H1 (cell line): ENCODE measurements around the gene NABP2. TPM values are rescaled to one million over a fixed set of nuclear protein-coding genes. Genes with fewer than 3 reads are reported as not detected.

Experiments used
- CTCF ChIA-PET: fragments of 300-600 bp; sonication (Branson Sonifier 250); formaldehyde crosslinking; loops from one replicate; lab custom pipeline; 2021; ENCODE audit not compliant: partially characterized antibody; lab: Charles Lee
- POLR2A ChIA-PET: fragments of 300-600 bp; sonication (Branson Sonifier 250); formaldehyde crosslinking; loops from one replicate; lab custom pipeline; 2021; ENCODE audit warnings: inconsistent platforms; ENCODE audit not compliant: partially characterized antibody; lab: Charles Lee
- DNase-seq, 2 experiments: peaks; one replicate each; pipeline versions ENCODE4 v3.0.0 to v3.0.0-alpha.2; 2010 to 2022; ENCODE audit warnings: low spot score in 2 of 2, low read depth in 1 of 2, mixed read lengths in 1 of 2
- FAIRE-seq: peaks from 2 replicates; lab custom pipeline; 2011; peaks lifted over from hg19 to GRCh38; lab: Jason Lieb, UNC
- H2AFZ ChIP-seq: 2 replicates; pipeline ENCODE4 v1.8.1; 2012; ENCODE audit warnings: low read length, inconsistent platforms
- H2AK5ac ChIP-seq: 2 replicates; pipeline ENCODE4 v1.6.1; 2013; ENCODE audit warnings: low read depth, low read length
- H2BK120ac ChIP-seq: replicated peaks from 2 replicates; pipeline ENCODE3; 2013; ENCODE audit warnings: low read depth, low read length, inconsistent platforms
- H2BK12ac ChIP-seq: 2 replicates; pipeline ENCODE4 v1.6.1; 2013; ENCODE audit warnings: low read depth, low read length
- H2BK15ac ChIP-seq: 2 replicates; pipeline ENCODE4 v1.6.1; 2013; ENCODE audit warnings: low read length
- H2BK20ac ChIP-seq: 2 replicates; pipeline ENCODE4 v1.6.1; 2013; ENCODE audit warnings: low read length
- H2BK5ac ChIP-seq: 2 replicates; pipeline ENCODE4 v1.6.1; 2013; ENCODE audit warnings: low read depth, low read length
- H3K14ac ChIP-seq: 2 replicates; pipeline ENCODE4 v1.6.1; 2013; ENCODE audit warnings: inconsistent platforms; ENCODE audit not compliant: insufficient read length
- H3K18ac ChIP-seq: 2 replicates; pipeline ENCODE4 v1.6.1; 2013; ENCODE audit warnings: low read length; ENCODE audit errors: extremely low read depth
- H3K23ac ChIP-seq: 2 replicates; pipeline ENCODE4 v1.6.1; 2013; ENCODE audit warnings: inconsistent platforms; ENCODE audit not compliant: insufficient read length
- H3K23me2 ChIP-seq: 2 replicates; pipeline ENCODE4 v1.6.1; 2013; ENCODE audit warnings: low read depth, low read length
- H3K27ac ChIP-seq: 2 replicates; pipeline ENCODE4 v1.6.1; 2011; ENCODE audit warnings: low read depth, low read length, inconsistent platforms
- H3K27me3 ChIP-seq, 4 experiments: replicated peaks in 1 of 4; 1 replicate in 1 of 4; 2 replicates in 3 of 4; pipeline versions ENCODE4 v1.6.1 to v1.8.1; 2011 to 2013; ENCODE audit warnings: low read length in 3 of 4, mild to moderate bottlenecking in 3 of 4, inconsistent platforms in 2 of 4, mixed read lengths in 2 of 4, moderate library complexity in 1 of 4; ENCODE audit not compliant: control insufficient read depth in 3 of 4, insufficient read depth in 3 of 4; ENCODE audit errors: extremely low read depth in 1 of 4
- H3K36me3 ChIP-seq, 4 experiments: 2 replicates each; pipeline versions ENCODE4 v1.6.1 to v1.8.1; 2011 to 2013; ENCODE audit warnings: mild to moderate bottlenecking in 4 of 4, low read length in 3 of 4, moderate library complexity in 2 of 4, control low read depth in 1 of 4, inconsistent platforms in 1 of 4; ENCODE audit not compliant: insufficient read depth in 4 of 4, control insufficient read depth in 2 of 4
- H3K4ac ChIP-seq: replicated peaks from 2 replicates; pipeline ENCODE3; 2013; ENCODE audit warnings: low read length, low read depth, mixed read lengths, inconsistent platforms; ENCODE audit not compliant: insufficient read length
- H3K4me1 ChIP-seq, 4 experiments: replicated peaks in 1 of 4; 1 replicate in 1 of 4; 2 replicates in 3 of 4; pipeline versions ENCODE4 v1.6.1 to v1.8.1; 2011 to 2013; ENCODE audit warnings: low read length in 3 of 4, inconsistent platforms in 2 of 4, mixed read lengths in 1 of 4; ENCODE audit not compliant: insufficient read depth in 4 of 4, control insufficient read depth in 3 of 4
- H3K4me2 ChIP-seq, 2 experiments: 2 replicates each; pipeline versions ENCODE4 v1.6.1 to v1.8.1; 2011 to 2013; ENCODE audit warnings: low read depth in 2 of 2, low read length in 2 of 2, control low read depth in 1 of 2, inconsistent platforms in 1 of 2, mild to moderate bottlenecking in 1 of 2; ENCODE audit not compliant: insufficient read depth in 1 of 2
- H3K4me3 ChIP-seq, 4 experiments: fragments of 200-600, 300-600 bp in 1 of 4; sonication (generic), shearing (Covaris generic), sonication (Bioruptor Twin) in 1 of 4; 2 replicates each; pipeline versions ENCODE4 v1.5.1 to v1.8.1; 2011 to 2016; ENCODE audit warnings: low read length in 4 of 4, low read depth in 3 of 4, control low read depth in 2 of 4, inconsistent platforms in 2 of 4, mild to moderate bottlenecking in 2 of 4, mixed read lengths in 1 of 4, moderate library complexity in 1 of 4; ENCODE audit not compliant: insufficient read depth in 2 of 4; ENCODE audit errors: extremely low read depth in 1 of 4
- H3K56ac ChIP-seq: replicated peaks from 2 replicates; pipeline ENCODE3; 2013; ENCODE audit warnings: low read depth, mild to moderate bottlenecking, mixed read lengths, low read length, inconsistent platforms; ENCODE audit not compliant: insufficient read length
- H3K79me1 ChIP-seq: 2 replicates; pipeline ENCODE4 v1.6.1; 2013; ENCODE audit warnings: low read depth, low read length, control low read depth
- H3K79me2 ChIP-seq, 2 experiments: 2 replicates each; pipeline versions ENCODE4 v1.6.1 to v1.8.1; 2012 to 2013; ENCODE audit warnings: low read length in 2 of 2, mild to moderate bottlenecking in 2 of 2, inconsistent platforms in 1 of 2; ENCODE audit not compliant: insufficient read depth in 2 of 2, control insufficient read depth in 1 of 2
- H3K9ac ChIP-seq, 4 experiments: replicated peaks in 1 of 4; 1 replicate in 1 of 4; 2 replicates in 3 of 4; pipeline versions ENCODE4 v1.6.1 to v1.8.1; 2011 to 2013; ENCODE audit warnings: low read depth in 3 of 4, low read length in 3 of 4, control low read depth in 2 of 4, mild to moderate bottlenecking in 2 of 4, moderate library complexity in 2 of 4, inconsistent platforms in 1 of 4; ENCODE audit errors: extremely low read depth in 1 of 4
- H3K9me3 ChIP-seq, 2 experiments: 2 replicates each; pipeline versions ENCODE4 v1.6.1 to v1.8.1; 2012 to 2013; ENCODE audit warnings: mild to moderate bottlenecking in 2 of 2, moderate library complexity in 2 of 2, control low read depth in 1 of 2, inconsistent platforms in 1 of 2, low read depth in 1 of 2, low read length in 1 of 2, mixed read lengths in 1 of 2; ENCODE audit not compliant: insufficient read depth in 2 of 2
- H4K20me1 ChIP-seq, 2 experiments: replicated peaks in 1 of 2; 2 replicates each; pipeline versions ENCODE3 to v1.8.1; 2011 to 2013; ENCODE audit warnings: inconsistent platforms in 2 of 2, low read length in 2 of 2, mild to moderate bottlenecking in 1 of 2; ENCODE audit not compliant: insufficient read depth in 2 of 2, control insufficient read depth in 1 of 2
- H4K5ac ChIP-seq: 2 replicates; pipeline ENCODE4 v1.6.1; 2013; ENCODE audit warnings: low read length, low read depth, mixed read lengths, inconsistent platforms; ENCODE audit not compliant: insufficient read length
- H4K8ac ChIP-seq: 2 replicates; pipeline ENCODE4 v1.8.0; 2013; ENCODE audit warnings: mild to moderate bottlenecking, moderate library complexity, low read length, inconsistent platforms; ENCODE audit not compliant: insufficient read depth; ENCODE audit errors: extremely low read depth
- H4K91ac ChIP-seq: replicated peaks from 2 replicates; pipeline ENCODE3; 2013; ENCODE audit warnings: low read length, mixed read lengths, inconsistent platforms; ENCODE audit not compliant: insufficient read length
- ASH2L ChIP-seq: fragments of 200-600, 300-600 bp; sonication (generic); IDR thresholded peaks from one replicate; pipeline ENCODE4 v1.7.1; 2017; ENCODE audit warnings: low read length
- BRCA1 ChIP-seq: IDR thresholded peaks from 2 replicates; pipeline ENCODE4 v1.6.1; 2012; ENCODE audit warnings: low read depth, low read length, improper control_type of control experiment
- EZH2 ChIP-seq: fragments of 200-600 bp; sonication (generic); IDR thresholded peaks from 2 replicates; pipeline ENCODE4 v1.7.1; 2012; ENCODE audit warnings: low read depth, mild to moderate bottlenecking, moderate library complexity, low read length, inconsistent platforms; ENCODE audit not compliant: severe bottlenecking
- HDAC6 ChIP-seq: IDR thresholded peaks from one replicate; pipeline ENCODE4 v1.7.1; 2012; ENCODE audit warnings: low read depth, mild to moderate bottlenecking, inconsistent platforms, low read length, moderate library complexity
- JUND ChIP-seq: IDR thresholded peaks from 2 replicates; pipeline ENCODE4 v1.6.1; 2011; ENCODE audit warnings: mild to moderate bottlenecking, improper control_type of control experiment, low read length
- KDM1A ChIP-seq: fragments of 200-600, 300-600 bp; sonication (generic); IDR thresholded peaks from 2 replicates; pipeline ENCODE4 v1.7.1; 2016; ENCODE audit warnings: mild to moderate bottlenecking, low read length, borderline replicate concordance
- KDM5A ChIP-seq: fragments of 200-600 bp; IDR thresholded peaks from 2 replicates; pipeline ENCODE4 v1.7.1; 2012; ENCODE audit warnings: mild to moderate bottlenecking, low read length, inconsistent platforms, mixed read lengths
- POLR2A ChIP-seq, 2 experiments: IDR thresholded peaks; 1 replicate in 1 of 2; 2 replicates in 1 of 2; pipeline ENCODE4 v1.6.1; 2011; ENCODE audit warnings: low read depth in 2 of 2, low read length in 2 of 2, mild to moderate bottlenecking in 2 of 2; ENCODE audit errors: control extremely low read depth in 1 of 2
- RXRA ChIP-seq: IDR thresholded peaks from 2 replicates; pipeline ENCODE4 v1.6.1; 2011; ENCODE audit warnings: low read depth, mild to moderate bottlenecking, low read length, moderate library complexity; ENCODE audit not compliant: insufficient read depth
- SP1 ChIP-seq: IDR thresholded peaks from 2 replicates; pipeline ENCODE4 v1.6.1; 2011; ENCODE audit warnings: low read depth, low read length
- SP2 ChIP-seq: IDR thresholded peaks from 2 replicates; pipeline ENCODE4 v1.6.1; 2012; ENCODE audit warnings: mild to moderate bottlenecking, low read length, inconsistent platforms
- SRF ChIP-seq: IDR thresholded peaks from 2 replicates; pipeline ENCODE4 v1.6.1; 2011; ENCODE audit warnings: mild to moderate bottlenecking, low read depth, low read length, moderate library complexity
- TCF12 ChIP-seq: IDR thresholded peaks from 2 replicates; pipeline ENCODE4 v1.6.1; 2011; ENCODE audit warnings: low read depth, mild to moderate bottlenecking, low read length
- polyA plus RNA-seq, 7 experiments: library from polyadenylated mRNA; depleted of rRNA in 3 of 7; stranded (reverse) in 5 of 7; unstranded in 2 of 7; fragments of >200 nt in 5 of 7; fragments of 200-250 nt in 2 of 7; gene quantifications; 1 replicate in 5 of 7; 2 replicates in 1 of 7; 4 replicates in 1 of 7; pipeline versions ENCODE4 v1.2.1 to v1.2.3, GENCODE V29; 2011 to 2013; ENCODE audit warnings: missing spikeins in 2 of 7, mixed read lengths in 2 of 7
- total RNA-seq: library from RNA; stranded (reverse); fragmentation: NEBNext Ultra II Directional; extraction: Animal tissue kit (Norgen Biotek cat#: 25700); gene quantifications from 2 replicates; pipeline ENCODE4 v1.2.1, GENCODE V29; 2021
- TF ChIP-seq, protein P1 (sequence below), 3 experiments: IDR thresholded peaks; 1 replicate in 2 of 3; 2 replicates in 1 of 3; pipeline versions ENCODE4 v1.5.1 to v1.6.1; 2011; ENCODE audit warnings: low read length in 3 of 3, mild to moderate bottlenecking in 3 of 3, inconsistent platforms in 2 of 3, low read depth in 1 of 3, moderate library complexity in 1 of 3; ENCODE audit not compliant: insufficient read depth in 1 of 3; ENCODE audit errors: control extremely low read depth in 1 of 3

Gene NABP2
- total and polyA plus RNA-seq, 2 of the 8 experiments (the other 6 are each of a cell fraction or from before 2014, with no cell fraction given), result 58.1 to 67.5 TPM

DNA sequence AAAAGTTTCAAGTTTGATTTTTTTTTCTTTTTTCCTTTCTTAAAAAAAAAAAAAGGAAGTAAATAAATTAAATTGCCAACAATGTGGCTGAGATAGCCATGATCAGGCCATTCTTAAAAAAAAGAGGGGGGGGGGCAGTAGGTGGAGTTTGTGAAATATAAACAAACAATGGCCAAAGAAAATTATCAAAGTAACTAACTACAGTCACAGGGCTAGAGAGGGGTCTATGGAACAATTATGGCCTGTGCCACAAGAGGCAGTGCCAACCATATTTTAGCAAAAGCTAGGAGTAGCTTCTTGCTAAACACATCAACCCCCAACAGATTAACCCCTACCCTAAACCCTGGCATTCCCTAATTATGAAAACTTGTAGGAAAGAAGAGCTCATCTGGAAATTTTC lies 18.7 kb upstream of the NABP2 start:
- H3K36me3 ChIP-seq, result peaks cover 22 to 46% (median 35%) of the 10 kb centered on the region in 4 experiments
- no peak overlapping the region for H3K4me2 ChIP-seq
- no peak for TF ChIP-seq TCF12
- TF ChIP-seq SP1, result no peak
- TF ChIP-seq SRF, result no peak
- no peak for TF ChIP-seq BRCA1
- TF ChIP-seq JUND, result no peak
- no peak for TF ChIP-seq HDAC6
- no peak for TF ChIP-seq POLR2A (IDR thresholded peaks at IDR 0.05; ENCODE audit: control extremely low read depth in 1 of 2, low read depth in 2 of 2, low read length in 2 of 2)
- TF ChIP-seq, protein P1, sequence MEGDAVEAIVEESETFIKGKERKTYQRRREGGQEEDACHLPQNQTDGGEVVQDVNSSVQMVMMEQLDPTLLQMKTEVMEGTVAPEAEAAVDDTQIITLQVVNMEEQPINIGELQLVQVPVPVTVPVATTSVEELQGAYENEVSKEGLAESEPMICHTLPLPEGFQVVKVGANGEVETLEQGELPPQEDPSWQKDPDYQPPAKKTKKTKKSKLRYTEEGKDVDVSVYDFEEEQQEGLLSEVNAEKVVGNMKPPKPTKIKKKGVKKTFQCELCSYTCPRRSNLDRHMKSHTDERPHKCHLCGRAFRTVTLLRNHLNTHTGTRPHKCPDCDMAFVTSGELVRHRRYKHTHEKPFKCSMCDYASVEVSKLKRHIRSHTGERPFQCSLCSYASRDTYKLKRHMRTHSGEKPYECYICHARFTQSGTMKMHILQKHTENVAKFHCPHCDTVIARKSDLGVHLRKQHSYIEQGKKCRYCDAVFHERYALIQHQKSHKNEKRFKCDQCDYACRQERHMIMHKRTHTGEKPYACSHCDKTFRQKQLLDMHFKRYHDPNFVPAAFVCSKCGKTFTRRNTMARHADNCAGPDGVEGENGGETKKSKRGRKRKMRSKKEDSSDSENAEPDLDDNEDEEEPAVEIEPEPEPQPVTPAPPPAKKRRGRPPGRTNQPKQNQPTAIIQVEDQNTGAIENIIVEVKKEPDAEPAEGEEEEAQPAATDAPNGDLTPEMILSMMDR (IDR thresholded peaks at IDR 0.05; ENCODE audit: control extremely low read depth in 1 of 3, insufficient read depth in 1 of 3, low read depth in 1 of 3, low read length in 3 of 3), result no peak
- no peak for TF ChIP-seq SP2
- no peak for TF ChIP-seq EZH2
- TF ChIP-seq ASH2L, result no peak
- no peak for TF ChIP-seq RXRA
- no peak for TF ChIP-seq KDM1A
- TF ChIP-seq KDM5A, result no peak

More for the DNA sequence above, 18.7 kb upstream of the NABP2 start:
- Histone ChIP-seq H2BK12ac (no peak overlapping the region), H3K14ac (no peak overlapping the region), H3K27ac (no peak overlapping the region), H4K8ac (no peak overlapping the region), H2BK120ac (no peak overlapping the region), H3K9me3 (no peaks in the 10 kb centered on the region), H2BK15ac (no peak overlapping the region), H2BK5ac (no peak overlapping the region), H4K91ac (no peak overlapping the region), H2AFZ (no peak overlapping the region), H2BK20ac (no peak overlapping the region), H3K23ac (no peak overlapping the region), H3K27me3 (no peaks in the 10 kb centered on the region), H3K79me2 (no peaks in the 10 kb centered on the region), H3K56ac (no peak overlapping the region), H3K4me3 (no peak overlapping the region), H4K20me1 (no peaks in the 10 kb centered on the region), H3K9ac (no peak overlapping the region), H3K4ac (no peak overlapping the region), H3K4me1 (no peaks in the 10 kb centered on the region), H4K5ac (no peak overlapping the region), H3K18ac (no peak overlapping the region), H2AK5ac (no peak overlapping the region), H3K23me2 (no peaks in the 10 kb centered on the region), H3K79me1 (no peaks in the 10 kb centered on the region)
- DNase-seq (no peak), FAIRE-seq (no peak)
- CTCF ChIA-PET, result interaction anchor here (0.9 to 12.3 kb wide), 17 partner anchors 9 to 156 kb away, joined by 3 to 111 read pairs (median 4); partner anchors contain the start of genes ANKRD52, MYL6B, RNF41 and SLC39A5
- POLR2A ChIA-PET, result interaction anchor here (0.7 to 17.4 kb wide), 10 partner anchors 9 to 88 kb away, joined by 3 to 203 read pairs (median 10); partner anchors contain the start of genes ANKRD52, MYL6, RNF41 and SMARCC2
